ENCODE measurements around the gene PHACTR4.
"Not testable (repeated sequence)": the region's sequence is repeated elsewhere in the genome, so short reads cannot be mapped to it uniquely, and the experiment has no call there.

PHACTR4 gene

DNA sequence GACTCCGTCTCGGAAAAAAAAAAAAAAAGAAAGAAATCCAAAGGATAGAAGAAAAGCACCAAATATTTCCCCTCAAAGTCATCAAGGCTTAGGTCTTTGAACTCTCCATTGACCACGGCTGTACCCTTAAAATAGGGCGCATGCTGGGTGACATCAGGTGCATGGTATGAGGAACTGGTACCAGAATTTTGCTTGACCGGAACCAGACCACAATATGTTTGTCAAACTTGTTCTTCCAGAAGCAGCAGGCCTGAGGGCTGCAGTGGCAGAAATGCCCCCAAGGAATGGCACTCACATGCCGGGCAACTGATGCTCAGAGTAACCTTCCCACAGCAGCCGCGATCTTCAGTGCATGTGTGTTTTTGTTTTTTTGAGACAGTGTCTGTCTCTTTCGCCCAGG is 157.3 kb downstream of the PHACTR4 start:
- DNase-seq: no peak

DNA sequence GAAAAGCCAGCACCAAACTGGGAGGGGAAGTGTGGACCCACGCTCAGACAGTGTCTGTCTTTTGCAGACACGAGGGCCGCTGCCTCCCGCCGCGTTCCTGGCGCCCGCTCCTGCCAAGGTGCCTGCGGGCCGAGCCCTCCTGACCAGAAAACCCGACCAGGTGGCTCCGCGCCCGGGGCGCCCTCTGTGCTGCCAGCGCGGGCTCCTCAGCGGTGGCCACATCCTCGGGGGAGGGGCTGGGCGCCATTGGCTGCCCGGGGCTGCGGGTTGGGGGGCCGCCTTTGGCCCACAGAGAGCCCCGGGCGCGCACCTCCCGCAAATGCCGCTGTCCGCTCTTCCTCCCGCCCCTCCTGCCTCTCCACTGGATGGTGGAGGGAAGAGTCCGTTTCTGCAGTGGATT is 160.9 kb downstream of the PHACTR4 start:
- DNase-seq: no peak

DNA sequence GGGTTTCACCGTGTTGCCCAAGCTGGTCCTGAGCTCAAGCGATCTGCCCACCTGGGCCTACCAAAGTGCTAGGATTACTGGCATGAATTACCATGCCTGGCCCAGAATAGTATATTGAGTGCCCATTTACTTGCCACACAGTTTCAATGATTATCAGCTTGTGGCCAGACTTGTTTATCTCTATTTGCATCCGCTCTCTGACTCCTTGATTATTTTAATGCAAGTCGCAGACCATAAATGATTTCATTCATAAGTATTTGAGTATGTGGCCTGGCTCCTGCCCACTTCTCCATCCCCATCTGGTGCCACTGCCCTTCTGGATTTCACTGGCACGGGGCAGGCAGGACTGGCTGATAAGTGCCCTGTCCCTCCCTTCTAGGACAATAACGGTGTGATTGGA is 165.1 kb downstream of the PHACTR4 start:
- DNase-seq: no peak

DNA sequence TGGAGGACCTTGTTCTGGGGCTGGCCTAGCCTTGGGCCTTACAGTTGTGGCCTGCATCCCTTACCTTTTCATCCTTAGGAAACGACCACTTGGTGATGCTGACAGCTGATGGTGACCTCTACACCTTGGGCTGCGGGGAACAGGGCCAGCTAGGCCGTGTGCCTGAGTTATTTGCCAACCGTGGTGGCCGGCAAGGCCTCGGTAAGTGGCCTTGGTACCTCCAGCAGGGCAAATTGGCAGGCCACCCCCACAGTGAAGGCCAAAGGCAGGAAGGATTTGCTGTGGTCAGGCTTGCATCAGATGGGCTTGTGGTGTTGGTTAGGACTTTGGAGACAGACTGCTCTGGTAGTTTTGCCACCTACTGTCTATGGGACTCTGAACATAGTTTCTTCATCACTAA is 165.6 kb downstream of the PHACTR4 start:
- DNase-seq: no peak

DNA sequence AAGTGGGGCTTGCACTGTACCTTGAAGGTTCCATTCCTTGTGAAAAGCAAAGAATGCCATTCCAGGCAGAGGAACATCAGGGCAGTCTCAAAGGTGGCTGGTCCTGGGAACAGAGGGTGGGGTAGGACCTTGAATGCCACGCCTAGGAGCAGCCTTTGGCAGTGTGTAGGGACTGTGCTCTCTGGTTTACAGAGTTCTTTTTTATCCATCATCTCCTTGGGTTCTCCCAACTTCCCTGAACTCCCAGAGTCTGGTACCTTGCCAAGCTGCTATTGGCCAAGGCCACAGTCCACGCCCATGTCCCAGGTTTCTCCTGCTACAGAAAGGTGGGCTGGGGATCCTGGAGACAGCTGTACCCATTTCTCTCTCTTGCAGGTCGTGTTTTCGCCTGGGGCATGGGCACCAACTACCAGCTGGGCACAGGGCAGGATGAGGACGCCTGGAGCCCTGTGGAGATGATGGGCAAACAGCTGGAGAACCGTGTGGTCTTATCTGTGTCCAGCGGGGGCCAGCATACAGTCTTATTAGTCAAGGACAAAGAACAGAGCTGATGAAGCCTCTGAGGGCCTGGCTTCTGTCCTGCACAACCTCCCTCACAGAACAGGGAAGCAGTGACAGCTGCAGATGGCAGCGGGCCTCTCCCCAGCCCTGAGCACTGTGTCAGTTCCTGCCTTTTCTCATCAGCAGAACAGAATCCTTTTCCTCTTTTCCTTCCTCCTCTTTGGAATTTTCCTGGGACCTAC is 168.1 kb downstream of the PHACTR4 start:
- DNase-seq: no peak

DNA sequence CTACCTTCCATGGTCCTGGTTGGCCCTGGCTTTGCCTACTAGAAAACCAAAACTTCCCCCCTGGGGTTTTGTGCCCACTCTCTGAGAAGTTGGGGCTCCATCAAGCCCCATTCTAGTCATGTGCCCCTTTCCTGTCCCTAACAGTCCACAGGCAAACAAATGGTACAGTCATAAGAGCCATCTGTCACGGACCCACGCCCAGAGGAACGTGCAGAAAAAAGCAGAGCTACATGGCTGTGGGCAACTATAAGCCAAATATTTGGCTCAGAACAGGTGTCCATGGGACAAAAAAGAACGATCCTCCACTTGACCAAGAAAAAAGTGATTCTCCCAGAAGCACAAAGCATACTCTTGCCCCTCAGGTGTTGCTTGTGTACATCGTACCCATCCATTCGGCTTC is 168.7 kb downstream of the PHACTR4 start:
- no peak for DNase-seq

DNA sequence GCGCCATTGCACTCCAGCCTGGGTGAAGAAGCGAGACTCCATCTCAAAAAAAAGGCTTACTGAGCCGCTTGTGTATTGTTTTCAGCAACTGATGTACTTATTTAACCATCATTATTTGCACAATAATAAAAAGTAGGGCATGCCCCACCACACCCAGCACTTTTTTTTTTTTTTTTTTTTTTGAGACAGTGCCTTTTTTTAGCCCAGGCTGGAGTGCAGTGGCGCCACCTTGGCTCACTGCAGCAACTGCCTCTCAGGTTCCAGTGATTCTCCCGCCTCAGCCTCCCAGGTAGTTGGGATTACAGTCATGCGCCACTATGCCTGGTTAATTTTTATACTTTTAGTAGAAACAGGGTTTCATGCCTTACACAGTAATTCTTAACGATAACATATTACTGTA is 171.1 kb downstream of the PHACTR4 start:
- no peak for DNase-seq

DNA sequence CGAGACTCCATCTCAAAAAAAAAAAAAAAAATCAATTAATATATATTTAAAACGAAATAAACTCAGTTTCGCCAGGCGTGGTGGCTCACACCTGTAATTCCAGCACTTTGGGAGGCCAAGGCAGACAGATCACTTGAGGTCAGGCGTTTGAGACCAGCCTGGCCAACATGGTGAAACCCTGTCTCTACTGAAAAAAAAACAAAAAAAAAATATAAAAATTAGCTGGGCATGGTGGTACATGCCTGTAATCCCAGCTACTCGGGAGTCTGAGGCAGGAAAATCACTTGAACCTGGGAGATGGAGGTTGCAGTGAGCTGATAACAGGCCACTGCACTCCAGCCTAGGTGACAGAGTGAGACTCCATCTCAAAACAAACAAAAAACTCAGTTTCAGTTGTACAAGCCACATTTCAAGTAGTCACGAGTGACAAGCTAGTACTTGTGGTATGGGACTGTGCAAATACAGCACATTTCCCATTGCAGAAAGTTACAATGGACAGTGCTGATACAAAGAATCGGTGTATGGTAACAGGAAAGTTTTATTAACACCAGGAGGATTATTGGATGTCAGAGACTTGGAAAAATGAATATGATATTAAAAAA is 172.0 kb downstream of the PHACTR4 start:
- DNase-seq: not testable (repeated sequence)

DNA sequence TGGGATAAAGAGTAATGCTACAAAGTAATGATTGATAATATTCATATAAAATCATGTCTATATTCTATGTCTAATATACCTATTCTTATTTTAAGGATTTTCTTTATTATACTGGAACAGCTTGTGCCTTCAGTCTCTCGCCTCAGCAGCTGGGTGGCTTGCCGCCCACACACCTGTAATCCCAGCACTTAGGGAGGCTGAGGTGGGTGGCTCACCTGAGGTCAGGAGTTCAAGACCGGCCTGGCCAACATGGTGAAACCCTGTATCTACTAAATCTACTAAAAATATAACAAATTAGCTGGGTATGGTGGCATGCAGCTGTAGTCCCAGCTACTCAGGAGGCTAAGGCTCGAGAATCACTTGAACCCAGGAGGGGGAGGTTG is 175.7 kb downstream of the PHACTR4 start:
- no peak for DNase-seq

DNA sequence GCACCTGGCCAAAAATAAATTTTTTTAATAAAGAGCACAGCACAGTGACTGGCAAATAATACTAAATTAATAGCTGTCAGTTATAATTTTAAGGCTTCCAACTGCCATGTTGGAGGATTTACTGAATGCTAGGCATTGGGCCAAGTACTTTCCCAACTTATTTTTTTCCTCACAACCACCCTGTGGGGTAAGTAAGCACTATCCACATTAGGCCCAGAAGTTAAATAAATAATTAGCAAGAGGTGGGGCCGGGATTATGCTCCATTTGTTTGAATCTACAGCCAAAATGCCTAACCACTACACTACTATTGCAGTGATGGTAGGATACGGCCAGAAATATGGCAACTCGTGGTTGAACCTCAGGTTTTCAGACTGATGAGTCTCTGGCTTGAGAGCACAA is 178.8 kb downstream of the PHACTR4 start:
- no peak for DNase-seq

Data from activated CD4-positive, alpha-beta T cell treated with anti-CD3 and anti-CD28 coated beads, Interleukin-10, Interleukin-2, amounts not matched to agents 100 ng/mL and 50 ng/mL, durations not matched to agents 16 hours and 8 hours (primary cell).